Measurements from ENCODE around the gene BTF3.

- TF ChIP-seq CTCF (IDR thresholded peaks at IDR 0.05) (no peak), POLR2A (IDR thresholded peaks at IDR 0.05) (no peak)
Measured at GRCh38 chr5:73448463-73449136, 49.6 kb upstream of the BTF3 start, which contains the start of gene FOXD1.

Measured in testis (tissue), 2 donors.